NOMO-1 treated with dmso at 0.1 percent for 144 hours (cell line): ENCODE data around the gene MGAT5.

Experiments used
- DNase-seq: peaks from one replicate; lab custom pipeline; 2025; ENCODE audit not compliant: unreplicated experiment; lab: John Stamatoyannopoulos, UW

The MGAT5 gene

DNA sequence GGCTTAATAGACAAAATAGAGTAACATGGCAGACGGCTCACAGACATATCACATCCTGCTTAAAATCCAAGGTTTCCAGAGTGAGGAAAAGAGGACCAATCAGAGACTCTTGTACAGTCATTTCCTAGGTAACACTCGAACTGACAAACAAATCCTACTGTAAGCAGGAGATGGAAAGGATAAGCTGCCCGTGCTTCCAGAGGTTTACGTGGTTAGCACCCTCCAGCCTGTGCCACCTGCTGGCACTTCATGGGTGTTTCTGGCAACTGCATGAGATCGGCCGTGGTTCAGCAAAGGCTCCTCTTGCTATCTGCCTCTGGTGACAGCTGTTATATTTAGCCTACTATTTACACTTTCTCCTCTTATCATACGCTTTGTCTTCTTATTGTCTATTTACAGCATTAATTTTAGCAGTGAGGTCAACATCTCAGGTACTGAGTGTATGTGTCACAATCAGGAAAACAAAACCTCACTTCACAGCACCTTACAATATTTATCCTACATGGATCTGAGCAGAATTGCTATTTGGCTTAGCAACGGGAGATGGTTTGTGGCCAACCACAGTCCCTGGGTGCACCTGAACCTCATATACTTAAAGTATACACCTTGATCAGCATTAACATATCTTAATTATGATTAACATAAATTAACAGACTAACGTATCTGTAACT, 238.0 kb downstream of the MGAT5 start:
- no peak for DNase-seq

DNA sequence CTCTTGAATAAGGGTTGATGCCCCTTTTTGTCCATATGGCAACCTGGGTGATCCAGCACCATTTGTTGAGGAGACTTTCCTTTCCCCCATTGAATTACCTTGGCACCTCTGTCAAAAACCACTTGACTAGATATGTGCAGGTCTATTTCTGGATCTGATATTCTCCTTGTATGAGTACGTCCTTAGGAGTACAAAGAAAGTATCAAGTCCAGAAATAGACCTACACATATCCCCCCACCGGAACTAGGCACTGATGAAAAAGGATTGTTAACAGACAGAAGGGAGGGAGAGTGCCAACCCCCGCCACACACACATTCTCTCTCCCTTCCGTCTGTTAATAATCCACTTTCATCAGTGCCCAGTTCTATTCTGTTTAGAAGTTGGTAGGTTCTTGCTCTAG, 239.9 kb downstream of the MGAT5 start:
- DNase-seq, result no peak

DNA sequence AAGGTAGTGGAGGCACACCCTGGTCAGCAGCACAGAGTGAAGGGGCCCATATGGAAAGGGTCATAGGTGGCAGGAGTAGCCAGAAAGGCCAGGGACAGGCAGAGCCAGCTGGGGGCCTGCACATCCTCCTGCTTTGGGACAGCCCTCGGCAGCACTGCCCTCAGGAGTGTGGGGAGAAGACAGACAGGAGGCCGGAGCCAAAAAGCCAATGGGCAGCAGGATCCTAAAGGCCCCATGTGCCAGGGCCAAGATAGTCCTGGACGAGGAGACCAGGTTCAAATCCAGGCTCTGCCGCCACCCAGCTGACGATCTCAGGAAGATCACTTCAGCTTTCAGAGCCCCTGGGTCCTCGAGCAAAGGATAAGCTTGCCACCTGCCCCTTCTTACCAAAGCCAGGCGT, 244.8 kb downstream of the MGAT5 start:
- DNase-seq, result no peak

DNA sequence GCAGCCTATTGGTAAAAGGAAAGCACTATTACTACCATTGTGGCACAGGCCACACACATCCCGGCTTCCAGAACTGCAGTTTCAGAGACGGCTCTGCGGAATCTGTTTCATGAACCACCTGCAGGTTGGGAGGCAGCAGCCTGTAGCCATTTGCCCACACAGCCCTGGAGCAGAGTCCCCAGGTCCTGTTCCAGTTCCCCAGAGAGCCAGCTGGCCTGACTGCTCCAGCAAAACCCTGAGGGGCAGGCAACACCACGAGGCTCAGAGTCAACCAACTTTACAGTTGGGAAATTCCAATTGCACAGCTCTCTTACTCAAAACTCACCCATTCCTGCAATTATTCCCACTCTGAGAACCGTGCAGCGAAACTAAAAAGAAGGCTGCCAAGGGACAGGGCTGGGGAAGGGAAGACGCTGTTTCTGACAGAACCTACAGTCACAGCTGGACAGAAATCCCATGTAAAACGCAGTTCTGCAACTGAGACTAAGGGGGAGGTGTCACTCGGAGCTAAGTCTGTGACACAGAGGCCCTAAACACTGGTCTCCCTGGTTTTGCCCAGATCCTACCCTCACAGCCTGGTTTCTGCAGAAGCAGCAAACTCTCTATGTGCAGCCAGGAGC, 245.5 kb downstream of the MGAT5 start:
- no peak for DNase-seq

- DNase-seq, result no peak
These were observed 246.5 kb downstream of the MGAT5 start for GRCh38 chr2:134500211-134500935.

- DNase-seq, result no peak
These were observed 247.7 kb downstream of the MGAT5 start for GRCh38 chr2:134501476-134502091.

DNA sequence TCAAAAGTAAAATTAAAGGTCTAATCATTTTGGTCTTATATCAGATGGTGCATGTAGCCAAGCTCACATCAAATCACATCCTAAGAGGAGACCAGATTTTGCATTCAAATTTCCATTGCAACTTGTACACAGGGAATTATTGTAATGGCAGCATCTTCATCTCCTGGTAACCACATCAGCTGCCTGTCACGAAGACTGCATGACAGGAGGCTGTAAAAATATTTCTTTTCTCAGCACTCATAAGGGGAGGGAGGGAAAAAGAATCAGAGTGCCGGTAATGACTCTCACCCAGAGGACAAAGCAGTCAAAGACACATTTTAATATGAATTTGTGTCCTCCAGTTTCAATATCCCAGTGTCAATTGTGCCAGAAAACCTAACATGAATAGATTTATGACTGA, 248.2 kb downstream of the MGAT5 start:
- no peak for DNase-seq
